ENCODE data around the gene SNAP91.
"Not testable (repeated sequence)": the region's sequence is repeated elsewhere in the genome, so short reads cannot be mapped to it uniquely, and the experiment has no call there.

DNA sequence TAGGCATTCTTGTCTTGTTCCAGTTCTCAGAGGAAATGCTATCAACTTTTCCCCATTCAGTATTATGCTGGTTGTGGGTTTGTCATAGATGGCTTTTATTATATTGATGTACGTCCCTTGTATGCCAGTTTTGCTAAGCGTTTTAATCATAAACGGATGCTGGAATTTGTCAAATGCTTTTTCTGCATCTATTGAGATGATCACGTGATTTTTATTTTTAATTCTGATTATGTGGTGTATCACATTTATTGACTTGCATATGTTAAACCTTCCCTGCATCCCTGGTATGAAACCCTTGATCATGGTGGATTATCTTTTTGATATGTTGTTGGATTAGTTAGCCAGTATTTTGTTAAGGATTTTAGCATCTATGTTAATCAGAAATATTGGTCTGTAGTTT lies 79.0 kb downstream of the SNAP91 start:
- not testable (repeated sequence) for TF ChIP-seq SIN3A (conservative IDR thresholded peaks at IDR 0.05 in 1 of 2, IDR thresholded peaks at IDR 0.05 in 1 of 2; ENCODE audit: low read depth in 1 of 2, low read length in 2 of 2); POLR2A (IDR thresholded peaks at IDR 0.05; ENCODE audit: control extremely low read depth in 1 of 2, low read depth in 2 of 2, low read length in 2 of 2); NANOG (IDR thresholded peaks at IDR 0.05; ENCODE audit: insufficient read depth, low read depth, low read length, poor library complexity, severe bottlenecking); RXRA (IDR thresholded peaks at IDR 0.05; ENCODE audit: insufficient read depth, low read depth, low read length); POLR2AphosphoS5 (IDR thresholded peaks at IDR 0.05; ENCODE audit: low read depth, low read length); RAD21 (IDR thresholded peaks at IDR 0.05 in 1 of 2, conservative IDR thresholded peaks at IDR 0.05 in 1 of 2; ENCODE audit: low read depth in 2 of 2, low read length in 2 of 2); EZH2 (IDR thresholded peaks at IDR 0.05; ENCODE audit: low read depth, low read length, severe bottlenecking); EP300 (IDR thresholded peaks at IDR 0.05; ENCODE audit: borderline replicate concordance in 1 of 2, low read depth in 2 of 2, low read length in 2 of 2)
- TF ChIP-seq, protein P1, sequence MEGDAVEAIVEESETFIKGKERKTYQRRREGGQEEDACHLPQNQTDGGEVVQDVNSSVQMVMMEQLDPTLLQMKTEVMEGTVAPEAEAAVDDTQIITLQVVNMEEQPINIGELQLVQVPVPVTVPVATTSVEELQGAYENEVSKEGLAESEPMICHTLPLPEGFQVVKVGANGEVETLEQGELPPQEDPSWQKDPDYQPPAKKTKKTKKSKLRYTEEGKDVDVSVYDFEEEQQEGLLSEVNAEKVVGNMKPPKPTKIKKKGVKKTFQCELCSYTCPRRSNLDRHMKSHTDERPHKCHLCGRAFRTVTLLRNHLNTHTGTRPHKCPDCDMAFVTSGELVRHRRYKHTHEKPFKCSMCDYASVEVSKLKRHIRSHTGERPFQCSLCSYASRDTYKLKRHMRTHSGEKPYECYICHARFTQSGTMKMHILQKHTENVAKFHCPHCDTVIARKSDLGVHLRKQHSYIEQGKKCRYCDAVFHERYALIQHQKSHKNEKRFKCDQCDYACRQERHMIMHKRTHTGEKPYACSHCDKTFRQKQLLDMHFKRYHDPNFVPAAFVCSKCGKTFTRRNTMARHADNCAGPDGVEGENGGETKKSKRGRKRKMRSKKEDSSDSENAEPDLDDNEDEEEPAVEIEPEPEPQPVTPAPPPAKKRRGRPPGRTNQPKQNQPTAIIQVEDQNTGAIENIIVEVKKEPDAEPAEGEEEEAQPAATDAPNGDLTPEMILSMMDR (IDR thresholded peaks at IDR 0.05; ENCODE audit: control extremely low read depth in 1 of 3, insufficient read depth in 1 of 3, low read depth in 1 of 3, low read length in 3 of 3): not testable (repeated sequence)
- TF ChIP-seq, protein P2, sequence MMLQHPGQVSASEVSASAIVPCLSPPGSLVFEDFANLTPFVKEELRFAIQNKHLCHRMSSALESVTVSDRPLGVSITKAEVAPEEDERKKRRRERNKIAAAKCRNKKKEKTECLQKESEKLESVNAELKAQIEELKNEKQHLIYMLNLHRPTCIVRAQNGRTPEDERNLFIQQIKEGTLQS (IDR thresholded peaks at IDR 0.05; ENCODE audit: insufficient read depth, low read depth, low read length): not testable (repeated sequence)
